Activated naive CD8-positive, alpha-beta T cell treated with anti-CD3 and anti-CD28 coated beads for 36 hours (primary cell): ENCODE data around the gene ANKRD44. TPM values are rescaled to one million over a fixed set of nuclear protein-coding genes. Genes with fewer than 3 reads are reported as not detected.
A peak's percentile ranks its signal among the peaks of the same experiment; 100 is the strongest.

Experiments
- DNase-seq: peaks from one replicate; pipeline ENCODE4 v3.0.0; 2021
- H3K27ac Mint-ChIP-seq: one replicate; pipeline ENCODE4 v1.8.0; 2022; ENCODE audit warnings: mild to moderate bottlenecking, moderate library complexity, mixed read lengths
- H3K27me3 Mint-ChIP-seq: one replicate; pipeline ENCODE4 v1.8.0; 2022; ENCODE audit warnings: mild to moderate bottlenecking, mixed read lengths
- H3K36me3 Mint-ChIP-seq: one replicate; pipeline ENCODE4 v1.8.0; 2021; ENCODE audit warnings: mild to moderate bottlenecking, mixed read lengths
- H3K4me1 Mint-ChIP-seq: one replicate; pipeline ENCODE4 v1.8.0; 2021; ENCODE audit warnings: mixed read lengths
- H3K4me3 Mint-ChIP-seq: one replicate; pipeline ENCODE4 v1.8.0; 2022; ENCODE audit warnings: mild to moderate bottlenecking, moderate library complexity, mixed read lengths
- H3K9me3 Mint-ChIP-seq: one replicate; pipeline ENCODE4 v1.8.0; 2022; ENCODE audit warnings: mixed read lengths
- total RNA-seq, 2 experiments: library from RNA; stranded (reverse); gene quantifications; one replicate each; pipeline ENCODE4 v1.2.3, GENCODE V29; 2021

The ANKRD44 gene
- total RNA-seq, 2 experiments from 2014 or later: 118 to 121 TPM

DNA sequence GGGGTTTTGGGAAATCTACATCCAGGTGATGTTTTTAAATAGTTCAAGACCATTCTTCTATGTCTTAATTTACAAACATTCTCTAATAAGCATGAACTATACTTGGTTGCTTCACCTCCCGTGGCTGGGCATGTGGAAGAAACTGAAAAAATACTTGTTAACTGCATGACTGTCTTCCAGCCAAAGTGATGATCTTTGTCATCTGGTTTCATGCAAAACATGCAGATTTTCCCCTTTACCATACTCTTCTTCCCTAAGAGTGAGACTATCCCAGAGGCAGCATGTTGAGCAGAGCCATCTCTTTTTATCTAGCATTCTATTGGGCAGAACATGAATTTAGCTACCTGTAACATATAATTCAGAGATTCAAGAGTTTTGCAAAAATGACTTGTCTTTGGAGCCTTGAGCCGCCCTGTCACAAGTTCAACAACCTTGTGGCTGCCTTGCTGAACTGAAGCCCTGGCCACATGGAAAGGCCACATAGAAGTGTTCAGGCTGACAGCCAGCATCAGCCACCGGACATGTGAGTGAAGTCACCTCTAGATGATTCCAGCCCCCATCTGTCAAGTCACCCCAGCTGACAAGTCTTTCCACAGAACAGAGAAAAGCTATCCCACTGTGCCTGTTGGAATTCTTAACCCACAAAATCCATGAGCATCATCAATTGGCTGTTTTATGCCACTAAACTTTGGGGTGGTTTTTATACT is 142.8 kb downstream of the ANKRD44 start:
- H3K4me1 Mint-ChIP-seq: peaks cover 69% of the 10 kb centered on the region
- H3K27me3 Mint-ChIP-seq: no peaks in the 10 kb centered on the region
- H3K36me3 Mint-ChIP-seq: peaks cover 38% of the 10 kb centered on the region
- H3K27ac Mint-ChIP-seq: peak overlapping the region; percentile 62
- H3K4me3 Mint-ChIP-seq: no peak overlapping the region
- H3K9me3 Mint-ChIP-seq: no peaks in the 10 kb centered on the region
- no peak for DNase-seq

DNA sequence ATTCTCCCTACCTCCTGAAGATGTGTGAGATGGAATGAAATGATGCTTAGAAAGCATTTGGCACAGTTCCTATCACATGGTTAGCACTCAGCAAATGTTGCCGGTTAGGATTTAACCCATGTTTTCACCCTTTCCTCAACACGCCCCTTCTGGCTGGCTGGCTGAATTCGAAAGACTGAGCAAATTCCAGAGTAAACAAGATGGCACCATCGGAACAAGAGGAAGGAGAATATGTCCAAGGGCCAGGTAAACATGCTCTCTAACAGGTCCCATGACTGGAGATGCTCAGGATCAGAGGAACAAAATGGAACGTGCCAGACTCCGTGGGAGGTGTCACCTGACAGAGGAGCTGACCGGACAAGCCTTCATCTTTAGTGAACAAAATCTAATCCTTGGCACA is 145.6 kb downstream of the ANKRD44 start:
- Mint-ChIP-seq H3K36me3 (peaks cover 26% of the 10 kb centered on the region), H3K27ac (peak overlapping the region; percentile 66), H3K4me1 (peaks cover 77% of the 10 kb centered on the region), H3K9me3 (no peaks in the 10 kb centered on the region), H3K27me3 (no peaks in the 10 kb centered on the region), H3K4me3 (no peak overlapping the region)
- DNase-seq: no peak

DNA sequence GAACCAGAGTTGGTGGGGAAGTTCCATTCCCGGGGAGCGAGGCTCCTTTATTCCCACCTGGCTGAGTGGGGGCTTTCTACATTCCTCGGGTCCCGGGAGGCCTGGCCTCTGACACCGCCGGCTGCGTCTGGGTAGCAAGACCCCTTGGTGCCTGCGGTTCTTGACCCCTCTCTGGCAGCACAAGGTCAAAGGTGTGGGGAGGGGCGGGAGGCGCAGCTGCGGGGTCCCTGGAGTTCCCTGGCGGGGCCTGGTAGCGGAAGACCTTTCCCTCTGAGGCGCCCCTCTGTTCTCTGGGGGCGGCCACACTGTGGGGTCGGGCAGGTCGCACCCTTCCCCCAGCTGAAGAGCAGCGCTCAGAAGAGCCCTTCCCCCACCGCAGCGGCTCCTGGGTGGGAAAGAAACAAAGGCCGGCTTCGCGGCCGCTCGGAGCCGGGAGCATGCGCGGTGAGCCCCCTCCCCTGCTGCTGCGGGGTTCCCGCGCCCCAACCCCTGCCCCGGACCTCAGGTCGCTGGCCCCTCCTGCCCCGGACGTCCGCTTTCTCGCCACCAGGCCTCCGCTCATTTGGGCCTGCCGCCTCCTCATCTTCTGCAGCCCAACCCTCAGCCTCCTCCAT is 146.3 kb downstream of the ANKRD44 start:
- Mint-ChIP-seq H3K27ac (no peak overlapping the region), H3K9me3 (no peaks in the 10 kb centered on the region), H3K4me1 (peaks cover 82% of the 10 kb centered on the region), H3K27me3 (no peaks in the 10 kb centered on the region), H3K36me3 (peaks cover 24% of the 10 kb centered on the region), H3K4me3 (no peak overlapping the region)
- DNase-seq: no peak

GRCh38 chr2:197163712-197164140 is 146.9 kb downstream of the ANKRD44 start:
- H3K4me3 Mint-ChIP-seq: no peak overlapping the region
- peaks cover 20% of the 10 kb centered on the region for H3K36me3 Mint-ChIP-seq
- H3K27ac Mint-ChIP-seq: peak overlapping the region; percentile 64
- no peaks in the 10 kb centered on the region for H3K27me3 Mint-ChIP-seq
- H3K9me3 Mint-ChIP-seq: no peaks in the 10 kb centered on the region
- peaks cover 82% of the 10 kb centered on the region for H3K4me1 Mint-ChIP-seq
- no peak for DNase-seq

DNA sequence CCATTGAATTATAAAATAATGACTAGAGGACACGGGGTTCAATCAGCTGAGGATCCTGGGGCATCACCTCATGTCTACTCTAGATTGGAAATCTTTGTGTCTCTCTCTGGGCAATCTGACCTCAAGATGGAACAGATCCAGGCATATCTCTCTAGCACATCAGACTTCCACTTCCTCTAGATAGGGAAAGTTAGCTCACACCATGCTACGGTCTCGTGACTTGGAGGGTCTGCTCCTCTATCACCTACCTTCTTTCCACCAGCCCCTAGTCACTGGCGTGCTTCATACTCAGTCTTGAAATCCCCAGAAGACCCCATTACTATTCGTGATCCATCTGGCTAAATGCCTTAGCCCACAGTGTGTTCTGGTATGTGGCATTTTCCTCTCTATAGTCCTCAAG is 148.8 kb downstream of the ANKRD44 start:
- Mint-ChIP-seq H3K36me3 (peaks cover 23% of the 10 kb centered on the region), H3K4me3 (no peak overlapping the region), H3K9me3 (peaks cover 1% of the 10 kb centered on the region), H3K27ac (peak overlapping the region; percentile 71), H3K4me1 (peaks cover 78% of the 10 kb centered on the region), H3K27me3 (no peaks in the 10 kb centered on the region)
- no peak for DNase-seq

DNA sequence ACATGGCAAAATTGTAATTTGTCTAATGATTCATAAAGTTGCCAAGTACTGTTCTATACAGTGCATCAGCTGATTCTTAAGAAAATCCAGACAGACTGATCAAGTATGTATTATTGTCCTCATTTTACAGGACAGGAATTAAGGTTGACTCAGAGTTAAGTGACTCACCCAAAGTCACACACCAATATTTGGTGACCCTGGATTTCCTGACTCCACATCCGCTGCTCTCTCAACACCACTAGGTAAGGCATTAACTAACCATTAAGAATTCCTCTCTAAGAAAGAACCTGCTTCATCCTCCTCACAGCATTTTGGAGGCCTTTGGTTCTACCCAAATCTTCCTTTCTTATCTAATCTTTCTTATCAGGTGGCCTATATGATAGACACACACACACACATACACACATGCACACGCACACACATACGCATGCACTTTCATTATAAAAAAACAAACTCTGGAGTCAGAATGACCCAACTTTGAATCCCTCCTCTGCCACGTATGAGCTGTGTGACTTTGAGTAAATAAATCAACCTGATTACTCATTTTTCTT is 150.8 kb downstream of the ANKRD44 start:
- peak; percentile 38 for DNase-seq

DNA sequence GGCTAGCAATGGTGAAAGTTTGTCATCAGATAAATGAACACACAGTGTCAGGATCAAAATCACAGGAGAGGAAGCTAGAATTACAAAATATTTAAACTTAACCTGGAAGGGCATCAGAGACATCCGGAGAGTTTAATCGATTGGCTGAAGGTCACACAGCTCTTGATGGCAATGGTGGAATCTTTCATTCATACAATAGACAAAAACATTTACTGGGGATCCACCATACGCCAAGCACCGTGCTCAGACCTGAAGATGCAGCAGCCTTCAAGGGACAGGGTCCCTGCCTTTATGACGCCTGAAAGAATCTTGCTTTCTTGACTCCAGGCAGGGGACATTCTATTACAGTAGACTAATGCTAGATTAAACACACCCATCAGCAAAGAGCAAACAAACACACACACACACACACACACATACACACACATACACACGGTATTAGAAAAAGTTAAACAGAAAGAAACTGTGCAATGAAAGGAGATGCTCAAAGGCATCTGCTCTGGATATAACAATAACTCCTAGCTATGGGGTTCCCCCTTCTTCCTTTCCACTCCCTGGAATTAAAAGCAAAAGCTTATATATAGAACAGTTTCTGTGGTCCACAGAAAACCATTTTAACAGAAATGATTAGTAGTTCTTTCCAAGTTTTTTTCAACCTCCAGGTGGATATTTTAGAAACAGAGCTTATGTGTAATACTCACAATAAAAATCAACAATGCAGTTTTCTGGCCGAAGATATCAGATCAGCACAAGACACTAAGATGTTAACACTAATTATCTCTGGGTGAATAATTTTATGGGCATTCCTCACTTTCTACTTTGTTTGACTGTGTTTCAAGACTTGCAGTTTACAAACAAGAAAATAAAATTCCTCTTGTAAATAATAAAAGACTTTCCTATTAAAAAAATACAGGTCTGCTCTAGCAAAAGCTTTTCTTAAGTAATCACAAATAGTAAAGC is 151.7 kb downstream of the ANKRD44 start:
- peak overlapping the region; percentile 40 for H3K4me3 Mint-ChIP-seq
- H3K27ac Mint-ChIP-seq: peak overlapping the region; percentile 84
- peaks cover 71% of the 10 kb centered on the region for H3K4me1 Mint-ChIP-seq
- H3K36me3 Mint-ChIP-seq: peaks cover 36% of the 10 kb centered on the region
- peaks cover 6% of the 10 kb centered on the region for H3K9me3 Mint-ChIP-seq
- DNase-seq: no peak
- H3K27me3 Mint-ChIP-seq: no peaks in the 10 kb centered on the region

More for the DNA sequence above, 150.8 kb downstream of the ANKRD44 start:
- Mint-ChIP-seq H3K9me3 (peaks cover 6% of the 10 kb centered on the region), H3K27ac (peak overlapping the region; percentile 84), H3K36me3 (peaks cover 35% of the 10 kb centered on the region), H3K4me3 (peak overlapping the region; percentile 0), H3K4me1 (peaks cover 72% of the 10 kb centered on the region), H3K27me3 (no peaks in the 10 kb centered on the region)

- H3K27ac Mint-ChIP-seq: peak overlapping the region; percentile 84
- DNase-seq: no peak
- peaks cover 31% of the 10 kb centered on the region for H3K36me3 Mint-ChIP-seq
- peaks cover 6% of the 10 kb centered on the region for H3K9me3 Mint-ChIP-seq
- H3K4me1 Mint-ChIP-seq: peaks cover 74% of the 10 kb centered on the region
- no peaks in the 10 kb centered on the region for H3K27me3 Mint-ChIP-seq
- no peak overlapping the region for H3K4me3 Mint-ChIP-seq
Observed at GRCh38 chr2:197157879-197158537, 152.6 kb downstream of the ANKRD44 start.

GRCh38 chr2:197156771-197157170 is 153.8 kb downstream of the ANKRD44 start:
- no peak for DNase-seq
- peak overlapping the region; percentile 38 for H3K27ac Mint-ChIP-seq
- no peak overlapping the region for H3K4me3 Mint-ChIP-seq
- H3K36me3 Mint-ChIP-seq: peaks cover 37% of the 10 kb centered on the region
- no peaks in the 10 kb centered on the region for H3K27me3 Mint-ChIP-seq
- peaks cover 6% of the 10 kb centered on the region for H3K9me3 Mint-ChIP-seq
- H3K4me1 Mint-ChIP-seq: peaks cover 74% of the 10 kb centered on the region

DNA sequence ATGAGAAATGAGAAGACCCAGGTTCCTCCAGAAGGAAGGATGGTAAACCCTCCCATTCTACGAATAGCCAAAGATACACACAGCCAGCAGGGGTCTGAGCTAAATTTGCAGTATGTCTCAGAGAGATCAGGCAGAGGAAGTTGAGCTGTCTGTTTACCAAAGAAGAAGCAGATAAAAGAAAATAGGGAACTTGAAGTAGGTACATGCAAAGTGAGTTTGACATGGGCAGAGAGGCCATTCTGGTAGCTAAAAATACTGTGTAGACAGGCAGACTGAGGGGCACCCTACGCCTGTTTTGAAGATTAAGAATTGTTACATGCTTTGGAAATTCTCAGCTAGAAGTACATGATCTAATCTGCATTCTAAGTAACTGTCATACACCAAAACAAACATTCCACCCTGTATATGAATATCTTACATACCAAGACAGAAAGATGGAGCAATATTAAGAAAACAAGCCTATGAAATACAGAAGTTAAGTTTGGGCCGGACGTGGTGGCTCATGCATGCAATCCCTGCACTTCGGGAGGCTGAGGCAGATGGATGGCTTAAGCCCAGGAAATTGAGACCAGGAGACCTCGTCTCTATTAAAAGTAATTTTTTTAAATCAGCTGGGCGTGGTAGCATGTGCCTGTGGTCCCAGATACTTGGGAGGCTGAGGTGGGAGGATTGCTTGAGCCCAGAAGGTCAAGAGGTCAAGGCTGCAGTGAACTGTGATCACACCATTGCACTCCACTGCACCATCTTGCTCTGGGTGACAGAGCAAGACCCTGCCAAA is 157.9 kb downstream of the ANKRD44 start:
- H3K9me3 Mint-ChIP-seq: peaks cover 9% of the 10 kb centered on the region
- peaks cover 67% of the 10 kb centered on the region for H3K4me1 Mint-ChIP-seq
- H3K36me3 Mint-ChIP-seq: peaks cover 53% of the 10 kb centered on the region
- DNase-seq: no peak
- peak overlapping the region; percentile 38 for H3K4me3 Mint-ChIP-seq
- no peaks in the 10 kb centered on the region for H3K27me3 Mint-ChIP-seq
- peak overlapping the region; percentile 86 for H3K27ac Mint-ChIP-seq

GRCh38 chr2:197149546-197149945 is 161.0 kb downstream of the ANKRD44 start:
- H3K4me3 Mint-ChIP-seq: no peak overlapping the region
- peak overlapping the region; percentile 35 for H3K27ac Mint-ChIP-seq
- H3K9me3 Mint-ChIP-seq: peaks cover 6% of the 10 kb centered on the region
- DNase-seq: no peak
- H3K27me3 Mint-ChIP-seq: no peaks in the 10 kb centered on the region
- peaks cover 83% of the 10 kb centered on the region for H3K4me1 Mint-ChIP-seq
- peaks cover 47% of the 10 kb centered on the region for H3K36me3 Mint-ChIP-seq

DNA sequence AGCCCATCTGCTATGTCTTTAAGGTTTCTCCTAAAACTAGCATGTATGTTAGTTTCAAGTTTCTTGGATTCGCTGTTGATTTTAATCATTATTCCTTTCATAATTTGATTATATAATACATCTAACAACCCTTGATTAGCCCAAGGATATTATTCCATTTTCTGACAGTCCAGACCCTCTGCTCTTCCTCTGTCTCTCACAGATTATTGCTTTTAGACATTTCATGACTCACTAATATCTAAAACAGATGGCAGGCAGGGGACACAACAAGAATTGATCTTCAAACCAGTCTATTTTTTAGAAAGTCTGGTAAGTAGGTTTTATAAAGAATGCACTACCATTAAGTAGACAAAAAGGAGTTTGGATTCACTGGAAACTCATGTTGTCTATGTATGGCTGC is 162.2 kb downstream of the ANKRD44 start:
- Mint-ChIP-seq H3K9me3 (peaks cover 6% of the 10 kb centered on the region), H3K27ac (peak overlapping the region; percentile 80), H3K36me3 (peaks cover 55% of the 10 kb centered on the region), H3K4me1 (peaks cover 78% of the 10 kb centered on the region), H3K4me3 (no peak overlapping the region), H3K27me3 (no peaks in the 10 kb centered on the region)
- no peak for DNase-seq

GRCh38 chr2:197147942-197148341 is 162.6 kb downstream of the ANKRD44 start:
- peaks cover 56% of the 10 kb centered on the region for H3K36me3 Mint-ChIP-seq
- H3K27me3 Mint-ChIP-seq: no peaks in the 10 kb centered on the region
- H3K9me3 Mint-ChIP-seq: peaks cover 6% of the 10 kb centered on the region
- peaks cover 74% of the 10 kb centered on the region for H3K4me1 Mint-ChIP-seq
- no peak overlapping the region for H3K4me3 Mint-ChIP-seq
- peak overlapping the region; percentile 80 for H3K27ac Mint-ChIP-seq
- DNase-seq: no peak

- Mint-ChIP-seq H3K4me1 (peaks cover 70% of the 10 kb centered on the region), H3K27ac (peak overlapping the region; percentile 80), H3K4me3 (no peak overlapping the region), H3K9me3 (peaks cover 6% of the 10 kb centered on the region), H3K36me3 (peaks cover 52% of the 10 kb centered on the region), H3K27me3 (no peaks in the 10 kb centered on the region)
- no peak for DNase-seq
Observed at GRCh38 chr2:197146995-197147394, 163.6 kb downstream of the ANKRD44 start.
